B cell (primary cell): ENCODE data around the gene NPAS3. TPM values are rescaled to one million over a fixed set of nuclear protein-coding genes. Genes with fewer than 3 reads are reported as not detected.

Source experiments
- ATAC-seq: fragments of 200-7000 bp; cut with Tn5 transposase; one replicate; pipeline ENCODE4 v1.10.0; 2021; ENCODE audit warnings: low read depth, mild to moderate bottlenecking, moderate number of reproducible peaks, moderate library complexity
- CTCF ChIA-PET: fragments of 350-600 bp; sonication (Branson Sonifier 250); formaldehyde crosslinking; loops from one replicate; lab custom pipeline; 2021; ENCODE audit warnings: antibody characterized with exemption, inconsistent platforms; lab: Charles Lee
- POLR2A ChIA-PET: fragments of 350-600 bp; sonication (Branson Sonifier 250); formaldehyde crosslinking; loops from one replicate; lab custom pipeline; 2021; ENCODE audit warnings: antibody characterized with exemption; lab: Charles Lee
- DNase-seq: peaks from one replicate; pipeline ENCODE4 v3.0.0; 2013
- H2AFZ ChIP-seq: 2 replicates; pipeline ENCODE4 v1.6.1; 2012; ENCODE audit warnings: mild to moderate bottlenecking, low read depth, low read length; ENCODE audit not compliant: insufficient read depth, poor library complexity, severe bottlenecking
- H3K27ac ChIP-seq, 2 donors: 1 replicate in 1 of 2; 2 replicates in 1 of 2; pipeline ENCODE4 v1.5.1; 2012 to 2013; ENCODE audit warnings: low read length in 2 of 2, mild to moderate bottlenecking in 2 of 2, moderate library complexity in 1 of 2
- H3K27me3 ChIP-seq, 4 experiments: fragments of 200-600 bp in 1 of 4; sonication (generic) in 1 of 4; replicated peaks in 1 of 4; 1 replicate in 2 of 4; 2 replicates in 2 of 4; pipeline versions ENCODE4 v1.6.1 to v1.7.0; 2013 to 2016; ENCODE audit warnings: low read length in 3 of 4, mild to moderate bottlenecking in 2 of 4, mixed read lengths in 1 of 4, moderate library complexity in 1 of 4; ENCODE audit not compliant: insufficient read depth in 4 of 4, control insufficient read depth in 3 of 4; ENCODE audit errors: control extremely low read depth in 1 of 4
- H3K36me3 ChIP-seq, 2 experiments: replicated peaks in 1 of 2; 1 replicate in 1 of 2; 2 replicates in 1 of 2; pipeline versions ENCODE4 v1.6.1 to v1.7.1; 2013; ENCODE audit warnings: low read length in 1 of 2; ENCODE audit not compliant: insufficient read depth in 2 of 2, control insufficient read depth in 1 of 2; ENCODE audit errors: control extremely low read depth in 1 of 2, extremely low read depth in 1 of 2
- H3K4me1 ChIP-seq, 2 donors: fragments of 200-600 bp in 1 of 2; sonication (generic) in 1 of 2; 1 replicate in 1 of 2; 2 replicates in 1 of 2; pipeline versions ENCODE4 v1.5.1 to v1.6.1; 2013 to 2017; ENCODE audit warnings: low read length in 2 of 2; ENCODE audit not compliant: control insufficient read depth in 2 of 2, insufficient read depth in 2 of 2
- H3K4me2 ChIP-seq: replicated peaks from 2 replicates; pipeline ENCODE3; 2012; ENCODE audit warnings: mild to moderate bottlenecking, low read depth, low read length; ENCODE audit not compliant: poor library complexity, severe bottlenecking
- H3K4me3 ChIP-seq, 5 experiments: fragments of 200-600 bp in 1 of 5; sonication (generic) in 1 of 5; 1 replicate in 3 of 5; 2 replicates in 2 of 5; pipeline versions ENCODE4 v1.5.1 to v1.7.0; 2011 to 2016; ENCODE audit warnings: low read length in 4 of 5, mild to moderate bottlenecking in 4 of 5, low read depth in 2 of 5, control low read depth in 1 of 5, moderate library complexity in 1 of 5; ENCODE audit not compliant: insufficient read depth in 1 of 5; ENCODE audit errors: control extremely low read depth in 1 of 5, extremely low read depth in 1 of 5
- H3K79me2 ChIP-seq: fragments of 200-600 bp; sonication (generic); one replicate; pipeline ENCODE4 v1.6.0; 2016; ENCODE audit warnings: low read length; ENCODE audit not compliant: control insufficient read depth, insufficient read depth
- H3K9ac ChIP-seq: fragments of 200-600 bp; sonication (generic); 2 replicates; pipeline ENCODE4 v1.6.1; 2017; ENCODE audit warnings: mild to moderate bottlenecking, low read length, moderate library complexity
- H3K9me3 ChIP-seq, 3 donors: one replicate each; pipeline versions ENCODE4 v1.6.1 to v1.7.1; 2013; ENCODE audit warnings: low read length in 2 of 3; ENCODE audit not compliant: control insufficient read depth in 2 of 3, insufficient read depth in 1 of 3; ENCODE audit errors: control extremely low read depth in 1 of 3
- H4K20me1 ChIP-seq: 2 replicates; pipeline ENCODE4 v1.6.0; 2012; ENCODE audit warnings: mild to moderate bottlenecking, low read length; ENCODE audit not compliant: insufficient read depth, control insufficient read depth, poor library complexity, severe bottlenecking
- H3K27ac Mint-ChIP-seq: one replicate; pipeline ENCODE4 v1.8.0; 2021; ENCODE audit warnings: mixed read lengths
- H3K27me3 Mint-ChIP-seq: one replicate; pipeline ENCODE4 v1.8.0; 2021; ENCODE audit warnings: mixed read lengths
- H3K4me1 Mint-ChIP-seq: one replicate; pipeline ENCODE4 v1.8.0; 2021; ENCODE audit warnings: mixed read lengths
- H3K4me3 Mint-ChIP-seq: one replicate; pipeline ENCODE4 v1.8.0; 2021; ENCODE audit warnings: mixed read lengths
- H3K9me3 Mint-ChIP-seq: one replicate; pipeline ENCODE4 v1.8.0; 2022; ENCODE audit warnings: mixed read lengths; ENCODE audit not compliant: insufficient read depth
- CTCF ChIP-seq: fragments of 200-600 bp; IDR thresholded peaks from one replicate; pipeline ENCODE4 v1.8.0; 2022; ENCODE audit warnings: antibody characterized with exemption, mild to moderate bottlenecking
- EZH2 ChIP-seq: IDR thresholded peaks from 2 replicates; pipeline ENCODE4 v1.6.1; 2012; ENCODE audit warnings: borderline replicate concordance, low read depth, mild to moderate bottlenecking, moderate library complexity, low read length; ENCODE audit not compliant: insufficient read depth, poor library complexity, severe bottlenecking
- WGBS: methylation state at CpG from one replicate; pipeline ENCODE4 v1.1.5; 2013; ENCODE audit warnings: missing lambda C conversion rate; ENCODE audit not compliant: insufficient coverage; 5-methylcytosine and 5-hydroxymethylcytosine counted together
- intact Hi-C: fragments of 100-400 bp; cut with micrococcal nuclease; formaldehyde crosslinking; loops from one replicate; pipeline ENCODE4 v1.10.0; 2022
- polyA plus RNA-seq: library from polyadenylated mRNA; depleted of rRNA; stranded (reverse); fragments of >200 nt; gene quantifications from 2 replicates; pipeline ENCODE4 v1.2.3, GENCODE V29; 2012
- total RNA-seq, 2 donors: library from RNA; stranded (reverse); fragments of 120-200 nt in 1 of 2; gene quantifications; 1 replicate in 1 of 2; 2 replicates in 1 of 2; pipeline versions ENCODE4 v1.2.3 to v1.2.4, GENCODE V29; 2013 to 2022

Gene NPAS3
- total and polyA plus RNA-seq, 2 donors (not counting 1 experiment from before 2014, with no cell fraction given): not detected

DNA sequence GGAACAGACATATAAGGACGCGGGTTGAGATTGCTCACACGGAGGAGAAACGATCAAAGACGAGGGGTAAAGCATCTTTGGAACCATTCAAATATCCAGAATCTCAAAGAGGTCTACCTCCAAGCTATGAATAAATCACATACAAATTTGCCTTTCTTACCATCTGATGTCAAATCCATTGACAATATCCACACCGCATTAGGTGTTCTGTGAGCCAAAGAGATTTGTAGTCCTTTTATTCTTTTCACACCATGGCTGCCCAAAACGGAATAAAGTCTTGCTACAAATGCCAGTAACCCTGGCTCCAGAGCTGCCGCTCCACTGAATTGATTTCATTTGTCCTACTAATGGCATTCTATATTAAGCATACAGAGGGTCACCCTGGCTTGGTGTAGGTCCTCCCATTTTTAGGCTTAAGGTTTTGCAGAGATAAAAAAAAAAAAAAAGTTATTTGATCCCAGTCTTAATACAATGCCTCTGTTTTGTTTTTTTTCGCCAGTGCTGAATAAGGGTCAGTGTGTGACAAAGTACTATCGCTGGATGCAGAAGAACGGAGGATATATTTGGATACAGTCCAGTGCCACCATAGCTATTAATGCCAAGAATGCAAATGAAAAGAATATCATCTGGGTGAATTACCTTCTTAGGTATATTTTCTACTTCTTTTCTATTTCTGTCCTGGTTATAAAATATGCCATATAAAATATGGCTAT is 854.9 kb downstream of the NPAS3 start:
- TF ChIP-seq EZH2 (no peak), CTCF (no peak)
- ChIA-PET POLR2A (interaction anchor here (0.7 kb wide), 1 partner anchor 161 kb away, joined by 3 read pairs; no protein-coding TSS in a partner anchor), CTCF (interaction anchor here (0.6 to 2.8 kb wide), 15 partner anchors 8 to 1226 kb away, joined by 3 to 19 read pairs (median 6); no protein-coding TSS in a partner anchor)
- Mint-ChIP-seq H3K27me3 (peaks cover 43% of the 10 kb centered on the region), H3K4me1 (peaks cover 6% of the 10 kb centered on the region), H3K27ac (no peak overlapping the region), H3K4me3 (no peak overlapping the region), H3K9me3 (no peaks in the 10 kb centered on the region)
- ATAC-seq (no peak), DNase-seq (no peak)
- Histone ChIP-seq H3K9ac (no peak overlapping the region), H4K20me1 (no peaks in the 10 kb centered on the region), H2AFZ (peak overlapping the region; percentile 59), H3K27me3 (peaks cover 0 to 22% (median 6%) of the 10 kb centered on the region in 4 experiments), H3K4me3 (no peak overlapping the region), H3K27ac (no peak overlapping the region), H3K4me2 (no peak overlapping the region), H3K9me3 (no peaks in the 10 kb centered on the region), H3K4me1 (peaks cover 4 to 8% of the 10 kb centered on the region in 2 donors), H3K79me2 (no peaks in the 10 kb centered on the region), H3K36me3 (no peaks in the 10 kb centered on the region)
- intact Hi-C loops: no loop called here
- WGBS: 91% methylated on average over 8 of the region's 11 CpGs

GRCh38 chr14:33794791-33795305 is 856.2 kb downstream of the NPAS3 start:
- peaks cover 4 to 8% of the 10 kb centered on the region in 2 donors for H3K4me1 ChIP-seq
- no peak overlapping the region for H3K4me3 ChIP-seq
- H3K36me3 ChIP-seq: no peaks in the 10 kb centered on the region
- peaks cover 6% of the 10 kb centered on the region for H3K4me1 Mint-ChIP-seq
- no peaks in the 10 kb centered on the region for H4K20me1 ChIP-seq
- ATAC-seq: no peak
- 80% methylated on average over 1 of the region's 1 CpG for whole genome bisulfite sequencing
- H3K27ac Mint-ChIP-seq: no peak overlapping the region
- CTCF ChIA-PET: interaction anchor here (2.8 kb wide), 1 partner anchor 11 kb away, joined by 19 read pairs; no protein-coding TSS in a partner anchor
- H3K27me3 Mint-ChIP-seq: peaks cover 46% of the 10 kb centered on the region
- TF ChIP-seq CTCF: no peak
- TF ChIP-seq EZH2: no peak
- intact Hi-C loops: no loop called here
- H3K9me3 Mint-ChIP-seq: no peaks in the 10 kb centered on the region
- H3K9me3 ChIP-seq: peaks cover 0 to 2% (median 0%) of the 10 kb centered on the region in 3 donors
- POLR2A ChIA-PET: no interaction called here
- no peak for DNase-seq
- H3K4me2 ChIP-seq: no peak overlapping the region
- H3K27ac ChIP-seq: no peak overlapping the region
- H3K9ac ChIP-seq: no peak overlapping the region
- no peak overlapping the region for H3K4me3 Mint-ChIP-seq
- H3K79me2 ChIP-seq: no peaks in the 10 kb centered on the region
- no peak overlapping the region for H2AFZ ChIP-seq
- H3K27me3 ChIP-seq: peaks cover 0 to 24% (median 6%) of the 10 kb centered on the region in 4 experiments
